H1 (cell line): ENCODE results near the gene NTNG2. TPM values are rescaled to one million over a fixed set of nuclear protein-coding genes. Genes with fewer than 3 reads are reported as not detected.

ENCODE experiments used
- CTCF ChIA-PET: fragments of 300-600 bp; sonication (Branson Sonifier 250); formaldehyde crosslinking; loops from one replicate; lab custom pipeline; 2021; ENCODE audit not compliant: partially characterized antibody; lab: Charles Lee
- POLR2A ChIA-PET: fragments of 300-600 bp; sonication (Branson Sonifier 250); formaldehyde crosslinking; loops from one replicate; lab custom pipeline; 2021; ENCODE audit warnings: inconsistent platforms; ENCODE audit not compliant: partially characterized antibody; lab: Charles Lee
- DNase-seq, 2 experiments: peaks; one replicate each; pipeline versions ENCODE4 v3.0.0 to v3.0.0-alpha.2; 2010 to 2022; ENCODE audit warnings: low spot score in 2 of 2, low read depth in 1 of 2, mixed read lengths in 1 of 2
- FAIRE-seq: peaks from 2 replicates; lab custom pipeline; 2011; peaks lifted over from hg19 to GRCh38; lab: Jason Lieb, UNC
- H2AFZ ChIP-seq: 2 replicates; pipeline ENCODE4 v1.8.1; 2012; ENCODE audit warnings: low read length, inconsistent platforms
- H2AK5ac ChIP-seq: 2 replicates; pipeline ENCODE4 v1.6.1; 2013; ENCODE audit warnings: low read depth, low read length
- H2BK120ac ChIP-seq: replicated peaks from 2 replicates; pipeline ENCODE3; 2013; ENCODE audit warnings: low read depth, low read length, inconsistent platforms
- H2BK12ac ChIP-seq: 2 replicates; pipeline ENCODE4 v1.6.1; 2013; ENCODE audit warnings: low read depth, low read length
- H2BK15ac ChIP-seq: 2 replicates; pipeline ENCODE4 v1.6.1; 2013; ENCODE audit warnings: low read length
- H2BK20ac ChIP-seq: 2 replicates; pipeline ENCODE4 v1.6.1; 2013; ENCODE audit warnings: low read length
- H2BK5ac ChIP-seq: 2 replicates; pipeline ENCODE4 v1.6.1; 2013; ENCODE audit warnings: low read depth, low read length
- H3K14ac ChIP-seq: 2 replicates; pipeline ENCODE4 v1.6.1; 2013; ENCODE audit warnings: inconsistent platforms; ENCODE audit not compliant: insufficient read length
- H3K18ac ChIP-seq: 2 replicates; pipeline ENCODE4 v1.6.1; 2013; ENCODE audit warnings: low read length; ENCODE audit errors: extremely low read depth
- H3K23ac ChIP-seq: 2 replicates; pipeline ENCODE4 v1.6.1; 2013; ENCODE audit warnings: inconsistent platforms; ENCODE audit not compliant: insufficient read length
- H3K23me2 ChIP-seq: 2 replicates; pipeline ENCODE4 v1.6.1; 2013; ENCODE audit warnings: low read depth, low read length
- H3K27ac ChIP-seq: 2 replicates; pipeline ENCODE4 v1.6.1; 2011; ENCODE audit warnings: low read depth, low read length, inconsistent platforms
- H3K27me3 ChIP-seq, 4 experiments: replicated peaks in 1 of 4; 1 replicate in 1 of 4; 2 replicates in 3 of 4; pipeline versions ENCODE4 v1.6.1 to v1.8.1; 2011 to 2013; ENCODE audit warnings: low read length in 3 of 4, mild to moderate bottlenecking in 3 of 4, inconsistent platforms in 2 of 4, mixed read lengths in 2 of 4, moderate library complexity in 1 of 4; ENCODE audit not compliant: control insufficient read depth in 3 of 4, insufficient read depth in 3 of 4; ENCODE audit errors: extremely low read depth in 1 of 4
- H3K36me3 ChIP-seq, 4 experiments: 2 replicates each; pipeline versions ENCODE4 v1.6.1 to v1.8.1; 2011 to 2013; ENCODE audit warnings: mild to moderate bottlenecking in 4 of 4, low read length in 3 of 4, moderate library complexity in 2 of 4, control low read depth in 1 of 4, inconsistent platforms in 1 of 4; ENCODE audit not compliant: insufficient read depth in 4 of 4, control insufficient read depth in 2 of 4
- H3K4ac ChIP-seq: replicated peaks from 2 replicates; pipeline ENCODE3; 2013; ENCODE audit warnings: low read length, low read depth, mixed read lengths, inconsistent platforms; ENCODE audit not compliant: insufficient read length
- H3K4me1 ChIP-seq, 4 experiments: replicated peaks in 1 of 4; 1 replicate in 1 of 4; 2 replicates in 3 of 4; pipeline versions ENCODE4 v1.6.1 to v1.8.1; 2011 to 2013; ENCODE audit warnings: low read length in 3 of 4, inconsistent platforms in 2 of 4, mixed read lengths in 1 of 4; ENCODE audit not compliant: insufficient read depth in 4 of 4, control insufficient read depth in 3 of 4
- H3K4me2 ChIP-seq, 2 experiments: 2 replicates each; pipeline versions ENCODE4 v1.6.1 to v1.8.1; 2011 to 2013; ENCODE audit warnings: low read depth in 2 of 2, low read length in 2 of 2, control low read depth in 1 of 2, inconsistent platforms in 1 of 2, mild to moderate bottlenecking in 1 of 2; ENCODE audit not compliant: insufficient read depth in 1 of 2
- H3K4me3 ChIP-seq, 4 experiments: fragments of 200-600, 300-600 bp in 1 of 4; sonication (generic), shearing (Covaris generic), sonication (Bioruptor Twin) in 1 of 4; 2 replicates each; pipeline versions ENCODE4 v1.5.1 to v1.8.1; 2011 to 2016; ENCODE audit warnings: low read length in 4 of 4, low read depth in 3 of 4, control low read depth in 2 of 4, inconsistent platforms in 2 of 4, mild to moderate bottlenecking in 2 of 4, mixed read lengths in 1 of 4, moderate library complexity in 1 of 4; ENCODE audit not compliant: insufficient read depth in 2 of 4; ENCODE audit errors: extremely low read depth in 1 of 4
- H3K56ac ChIP-seq: replicated peaks from 2 replicates; pipeline ENCODE3; 2013; ENCODE audit warnings: low read depth, mild to moderate bottlenecking, mixed read lengths, low read length, inconsistent platforms; ENCODE audit not compliant: insufficient read length
- H3K79me1 ChIP-seq: 2 replicates; pipeline ENCODE4 v1.6.1; 2013; ENCODE audit warnings: low read depth, low read length, control low read depth
- H3K79me2 ChIP-seq, 2 experiments: 2 replicates each; pipeline versions ENCODE4 v1.6.1 to v1.8.1; 2012 to 2013; ENCODE audit warnings: low read length in 2 of 2, mild to moderate bottlenecking in 2 of 2, inconsistent platforms in 1 of 2; ENCODE audit not compliant: insufficient read depth in 2 of 2, control insufficient read depth in 1 of 2
- H3K9ac ChIP-seq, 4 experiments: replicated peaks in 1 of 4; 1 replicate in 1 of 4; 2 replicates in 3 of 4; pipeline versions ENCODE4 v1.6.1 to v1.8.1; 2011 to 2013; ENCODE audit warnings: low read depth in 3 of 4, low read length in 3 of 4, control low read depth in 2 of 4, mild to moderate bottlenecking in 2 of 4, moderate library complexity in 2 of 4, inconsistent platforms in 1 of 4; ENCODE audit errors: extremely low read depth in 1 of 4
- H3K9me3 ChIP-seq, 2 experiments: 2 replicates each; pipeline versions ENCODE4 v1.6.1 to v1.8.1; 2012 to 2013; ENCODE audit warnings: mild to moderate bottlenecking in 2 of 2, moderate library complexity in 2 of 2, control low read depth in 1 of 2, inconsistent platforms in 1 of 2, low read depth in 1 of 2, low read length in 1 of 2, mixed read lengths in 1 of 2; ENCODE audit not compliant: insufficient read depth in 2 of 2
- H4K20me1 ChIP-seq, 2 experiments: replicated peaks in 1 of 2; 2 replicates each; pipeline versions ENCODE3 to v1.8.1; 2011 to 2013; ENCODE audit warnings: inconsistent platforms in 2 of 2, low read length in 2 of 2, mild to moderate bottlenecking in 1 of 2; ENCODE audit not compliant: insufficient read depth in 2 of 2, control insufficient read depth in 1 of 2
- H4K5ac ChIP-seq: 2 replicates; pipeline ENCODE4 v1.6.1; 2013; ENCODE audit warnings: low read length, low read depth, mixed read lengths, inconsistent platforms; ENCODE audit not compliant: insufficient read length
- H4K8ac ChIP-seq: 2 replicates; pipeline ENCODE4 v1.8.0; 2013; ENCODE audit warnings: mild to moderate bottlenecking, moderate library complexity, low read length, inconsistent platforms; ENCODE audit not compliant: insufficient read depth; ENCODE audit errors: extremely low read depth
- H4K91ac ChIP-seq: replicated peaks from 2 replicates; pipeline ENCODE3; 2013; ENCODE audit warnings: low read length, mixed read lengths, inconsistent platforms; ENCODE audit not compliant: insufficient read length
- BRCA1 ChIP-seq: IDR thresholded peaks from 2 replicates; pipeline ENCODE4 v1.6.1; 2012; ENCODE audit warnings: low read depth, low read length, improper control_type of control experiment
- FOSL1 ChIP-seq: IDR thresholded peaks from 2 replicates; pipeline ENCODE4 v1.6.1; 2011; ENCODE audit warnings: mild to moderate bottlenecking, low read depth, low read length, moderate library complexity; ENCODE audit not compliant: insufficient read depth
- NANOG ChIP-seq: IDR thresholded peaks from 2 replicates; pipeline ENCODE4 v1.6.1; 2011; ENCODE audit warnings: low read length, low read depth, mild to moderate bottlenecking, inconsistent platforms; ENCODE audit not compliant: insufficient read depth, poor library complexity, severe bottlenecking
- NRF1 ChIP-seq: IDR thresholded peaks from 2 replicates; pipeline ENCODE4 v1.6.1; 2011; ENCODE audit warnings: mild to moderate bottlenecking, low read depth, low read length, improper control_type of control experiment
- POU5F1 ChIP-seq: IDR thresholded peaks from 2 replicates; pipeline ENCODE4 v1.6.1; 2011; ENCODE audit warnings: low read depth, mild to moderate bottlenecking, low read length, moderate library complexity
- TAF1 ChIP-seq: IDR thresholded peaks from 2 replicates; pipeline ENCODE4 v1.6.1; 2011; ENCODE audit warnings: mild to moderate bottlenecking, low read depth, low read length
- TEAD4 ChIP-seq: IDR thresholded peaks from 2 replicates; pipeline ENCODE4 v1.6.1; 2012; ENCODE audit warnings: low read depth, low read length, inconsistent platforms, mixed read lengths
- YY1 ChIP-seq: IDR thresholded peaks from 2 replicates; pipeline ENCODE4 v1.6.1; 2011; ENCODE audit warnings: low read depth, mild to moderate bottlenecking, low read length
- ZNF274 ChIP-seq: IDR thresholded peaks from 2 replicates; pipeline ENCODE4 v1.7.0; 2012; ENCODE audit warnings: low read length, borderline replicate concordance; ENCODE audit errors: extremely low read depth
- WGBS, 2 experiments: shearing (Covaris generic) in 1 of 2; methylation state at CpG; one replicate each; pipeline versions ENCODE4 v1.1.6 to v1.1.7; 2013 to 2015; ENCODE audit warnings: low lambda C conversion rate in 2 of 2, mixed read lengths in 2 of 2, inconsistent platforms in 1 of 2, low coverage in 1 of 2, missing lambda C conversion rate in 1 of 2; ENCODE audit not compliant: insufficient replicate concordance in 2 of 2, insufficient coverage in 1 of 2, insufficient read length in 1 of 2; ENCODE audit errors: extremely low coverage in 1 of 2, missing lambda C conversion rate in 1 of 2; 5-methylcytosine and 5-hydroxymethylcytosine counted together
- polyA plus RNA-seq, 7 experiments: library from polyadenylated mRNA; depleted of rRNA in 3 of 7; stranded (reverse) in 5 of 7; unstranded in 2 of 7; fragments of >200 nt in 5 of 7; fragments of 200-250 nt in 2 of 7; gene quantifications; 1 replicate in 5 of 7; 2 replicates in 1 of 7; 4 replicates in 1 of 7; pipeline versions ENCODE4 v1.2.1 to v1.2.3, GENCODE V29; 2011 to 2013; ENCODE audit warnings: missing spikeins in 2 of 7, mixed read lengths in 2 of 7
- total RNA-seq: library from RNA; stranded (reverse); fragmentation: NEBNext Ultra II Directional; extraction: Animal tissue kit (Norgen Biotek cat#: 25700); gene quantifications from 2 replicates; pipeline ENCODE4 v1.2.1, GENCODE V29; 2021

NTNG2 gene
- total and polyA plus RNA-seq, 2 of the 8 experiments (the other 6 are each of a cell fraction or from before 2014, with no cell fraction given) = 1.4 to 1.5 TPM

- TF ChIP-seq NRF1 (no peak), POU5F1 (no peak), TAF1 (no peak), NANOG (no peak), ZNF274 (no peak), TEAD4 (no peak), FOSL1 (no peak), YY1 (no peak), BRCA1 (no peak)
- TF ChIP-seq, all 59 proteins: peak for 0
- Histone ChIP-seq H3K14ac (no peak overlapping the region), H3K9me3 (no peaks in the 10 kb centered on the region), H2AK5ac (no peak overlapping the region), H2BK5ac (peak overlapping the region; percentile 60; the same call in 1 of the 2 replicates), H3K4ac (no peak overlapping the region), H3K9ac (no peak overlapping the region), H3K4me2 (no peak overlapping the region), H4K8ac (no peak overlapping the region; the same call in 1 of the 2 replicates), H4K20me1 (no peaks in the 10 kb centered on the region), H3K27ac (no peak overlapping the region), H4K5ac (no peak overlapping the region), H3K23ac (no peak overlapping the region), H4K91ac (no peak overlapping the region), H3K4me3 (no peak overlapping the region), H2BK15ac (no peak overlapping the region), H3K36me3 (no peaks in the 10 kb centered on the region), H3K18ac (no peak overlapping the region; the same call in 1 of the 2 replicates), H3K79me2 (no peaks in the 10 kb centered on the region), H2BK120ac (no peak overlapping the region), H3K79me1 (no peaks in the 10 kb centered on the region), H2BK20ac (no peak overlapping the region), H2BK12ac (no peak overlapping the region), H3K4me1 (no peaks in the 10 kb centered on the region; a peak in 1 of 7 replicates), H2AFZ (no peak overlapping the region), H3K27me3 (no peaks in the 10 kb centered on the region), H3K23me2 (no peaks in the 10 kb centered on the region), H3K56ac (no peak overlapping the region)
- 79% methylated on average over 16 of the region's 16 CpGs; no CpG with 5 or more reads in 1 of the 2 experiments for WGBS, 2 experiments
- FAIRE-seq (no peak), DNase-seq (peak in 1 of 2 experiments; percentile 62)
- ChIA-PET CTCF (interaction anchor here (0.7 to 2.9 kb wide), 5 partner anchors 14 to 449 kb away, joined by 3 to 9 read pairs (median 3); no protein-coding TSS in a partner anchor), POLR2A (no interaction called here)
Measured at GRCh38 chr9:132207839-132208615, 46.2 kb downstream of the NTNG2 start.
